CD4-positive, alpha-beta T cell treated with Interleukin-4 for 4 hours (primary cell): ENCODE results near the gene VMP1.
A peak's percentile ranks its signal among the peaks of the same experiment; 100 is the strongest.

Experiments
- DNase-seq: peaks from one replicate; pipeline ENCODE4 v3.0.0-alpha.2; 2020

The VMP1 gene

DNA sequence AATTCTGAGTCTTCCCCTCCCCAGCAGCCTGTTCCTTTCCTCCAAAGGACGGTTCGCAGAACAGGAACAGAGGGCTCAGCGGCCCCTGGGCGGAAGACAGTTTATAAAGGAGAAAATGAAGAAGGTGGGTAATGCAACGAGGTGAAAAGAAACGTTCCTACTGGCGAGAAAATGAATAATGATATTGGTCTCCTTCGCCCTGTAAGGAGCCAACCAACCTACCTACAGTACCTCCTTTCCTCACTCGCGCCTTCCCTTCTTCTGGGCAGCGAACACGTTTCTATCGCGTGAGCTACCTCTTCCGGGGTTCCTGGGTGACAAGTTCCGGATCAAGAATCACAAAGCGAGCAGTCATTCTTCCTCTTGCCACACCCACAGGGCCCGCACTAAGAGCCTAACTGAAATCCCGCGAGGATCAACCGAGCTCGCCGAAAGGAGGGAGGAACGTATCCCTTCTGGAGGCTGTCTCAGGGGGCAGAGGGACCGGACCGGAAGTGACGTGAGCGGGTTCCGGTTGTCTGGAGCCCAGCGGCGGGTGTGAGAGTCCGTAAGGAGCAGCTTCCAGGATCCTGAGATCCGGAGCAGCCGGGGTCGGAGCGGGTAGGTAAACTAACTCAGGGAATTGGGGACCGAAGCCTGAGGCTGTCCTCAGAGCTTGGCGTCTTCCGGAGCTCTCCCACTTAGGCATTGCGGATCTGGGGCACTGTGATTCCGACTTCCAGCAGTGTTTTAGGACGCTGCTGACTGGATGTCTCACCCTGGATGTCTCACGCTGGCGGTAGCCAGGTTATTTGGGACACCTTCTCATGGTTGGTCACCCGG, at the start of gene VMP1, which contains the start of gene PTRH2:
Gene VMP1, plus strand, starts transcription at position 506 of the 822 bp plus-strand sequence. CDS start 23,793 bp downstream, outside the sequence.
Gene PTRH2, minus strand, starts transcription at position 282 of the 822 bp plus-strand sequence. CDS start 9,452 bp downstream, outside the sequence.
- DNase-seq: peak; percentile 94

DNA sequence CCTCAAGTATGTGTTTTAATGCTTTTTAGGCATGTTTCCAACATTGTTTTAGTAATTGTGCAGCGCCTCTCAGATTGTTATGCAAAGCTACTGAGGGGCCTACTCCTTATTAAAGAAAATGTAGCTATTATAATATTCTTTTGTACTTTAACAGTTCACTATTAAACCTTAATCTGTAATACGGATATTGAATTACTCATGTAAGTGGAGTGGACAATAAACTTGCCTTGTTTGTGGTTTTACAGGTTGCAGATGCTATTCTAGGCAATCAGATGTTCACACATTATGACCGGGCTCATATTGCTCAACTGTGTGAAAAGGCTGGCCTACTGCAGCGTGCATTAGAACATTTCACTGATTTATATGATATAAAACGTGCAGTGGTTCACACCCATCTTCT, 41.2 kb upstream of the VMP1 start:
- no peak for DNase-seq

DNA sequence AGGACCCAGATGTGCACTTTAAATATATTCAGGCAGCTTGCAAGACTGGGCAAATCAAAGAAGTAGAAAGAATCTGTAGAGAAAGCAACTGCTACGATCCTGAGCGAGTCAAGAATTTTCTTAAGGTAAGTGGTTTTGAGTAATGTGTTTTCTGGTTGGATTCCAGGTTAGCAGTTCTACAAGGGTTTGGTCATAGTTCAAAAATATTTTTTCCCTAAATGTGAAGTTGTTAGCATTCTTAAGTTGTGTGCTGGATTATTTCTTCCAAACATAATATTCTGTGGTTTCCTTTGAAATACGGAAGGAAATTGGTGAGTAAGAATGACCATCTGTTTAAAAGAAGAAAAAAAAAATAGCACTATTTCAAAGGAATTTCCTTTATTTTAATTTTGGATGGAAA, 38.6 kb upstream of the VMP1 start:
- no peak for DNase-seq

DNA sequence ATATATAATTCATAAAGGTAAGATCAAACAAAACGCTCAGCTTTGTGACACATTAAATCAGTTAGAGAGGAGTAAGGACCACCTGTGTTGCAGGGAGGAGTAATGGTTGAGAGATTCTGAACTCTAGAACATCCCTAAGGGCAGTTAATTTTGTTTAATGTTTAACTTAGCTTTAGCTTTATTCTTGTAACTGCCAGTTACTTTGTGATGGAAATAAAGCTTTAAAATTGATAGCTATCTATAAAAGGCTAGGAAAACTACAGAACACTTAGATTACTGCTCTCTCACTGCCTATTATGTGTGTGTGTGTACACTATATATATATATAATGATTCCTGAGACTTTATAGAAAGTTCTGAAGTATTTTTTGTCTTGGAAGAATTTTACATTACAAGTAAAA, 38.0 kb upstream of the VMP1 start:
- DNase-seq: no peak

DNA sequence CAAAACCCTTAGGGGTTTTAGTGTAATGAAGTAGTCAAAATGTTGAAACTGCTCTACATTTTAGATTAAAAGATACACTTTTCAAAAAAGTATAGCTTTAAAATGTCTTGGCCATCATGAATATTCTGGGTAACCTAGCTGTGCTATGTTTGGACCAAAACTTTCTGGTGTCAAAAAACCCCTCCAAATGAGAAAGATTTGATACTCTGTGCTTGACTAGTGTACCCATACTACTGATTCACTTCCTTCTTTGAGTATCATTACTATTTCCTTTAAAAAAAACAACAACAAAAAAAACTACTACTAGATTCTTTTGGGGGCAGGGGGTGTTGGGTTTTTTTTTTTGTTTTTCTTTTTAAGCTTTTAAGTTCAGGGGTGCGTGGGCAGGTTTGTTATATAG, 37.5 kb upstream of the VMP1 start:
- DNase-seq: no peak

DNA sequence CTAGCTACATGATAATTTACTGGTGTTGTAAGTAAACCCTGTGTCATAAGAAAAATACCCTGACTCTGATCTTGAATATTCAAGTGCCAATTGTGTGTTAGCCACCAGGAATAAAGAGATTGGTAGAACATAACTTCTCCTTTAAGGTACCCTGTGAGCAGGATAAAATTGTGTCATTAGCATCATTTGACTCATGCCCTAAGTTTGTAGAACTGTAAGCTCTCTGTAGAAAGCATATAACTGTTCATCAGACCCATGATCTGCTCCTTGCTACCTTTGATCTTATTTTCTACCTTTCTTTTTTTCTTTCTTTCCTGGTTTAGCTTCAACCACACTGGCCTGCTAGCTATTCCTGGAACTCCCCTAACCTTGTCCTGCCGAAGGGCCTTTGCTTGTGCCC, 36.1 kb upstream of the VMP1 start:
- no peak for DNase-seq

DNA sequence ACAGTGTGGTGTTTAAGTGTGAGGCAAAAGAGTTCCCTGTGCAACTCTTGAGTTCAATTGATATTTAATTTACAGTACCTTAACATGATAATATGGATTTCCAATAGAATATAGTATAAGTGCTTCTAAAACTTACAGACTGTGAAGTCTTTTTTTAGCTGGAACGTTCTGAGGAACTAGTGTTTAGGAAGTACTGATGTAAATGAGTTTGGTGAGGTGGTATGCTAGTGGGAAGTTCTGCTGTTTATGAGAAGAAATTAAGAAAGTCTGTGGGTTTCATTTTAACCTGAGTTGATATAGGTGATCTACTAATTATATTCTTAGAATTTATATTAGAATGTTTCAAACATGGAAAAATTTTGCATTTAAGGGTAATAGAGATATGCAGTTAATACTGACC, 32.2 kb upstream of the VMP1 start:
- DNase-seq: no peak

DNA sequence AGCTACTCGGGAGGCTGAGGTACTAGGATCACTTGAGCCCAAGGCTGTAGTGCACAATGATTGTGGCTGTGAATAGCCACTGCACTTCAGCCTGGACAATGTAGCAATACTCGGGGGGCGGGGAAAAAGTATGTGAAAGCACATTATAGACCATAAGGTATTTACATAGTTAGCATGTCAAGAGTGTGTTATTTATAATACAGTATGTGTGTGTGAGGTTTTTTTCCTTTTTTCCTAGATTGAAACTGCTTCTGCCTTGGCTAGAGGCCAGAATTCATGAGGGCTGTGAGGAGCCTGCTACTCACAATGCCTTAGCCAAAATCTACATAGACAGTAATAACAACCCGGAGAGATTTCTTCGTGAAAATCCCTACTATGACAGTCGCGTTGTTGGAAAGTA, 30.7 kb upstream of the VMP1 start:
- DNase-seq: no peak

DNA sequence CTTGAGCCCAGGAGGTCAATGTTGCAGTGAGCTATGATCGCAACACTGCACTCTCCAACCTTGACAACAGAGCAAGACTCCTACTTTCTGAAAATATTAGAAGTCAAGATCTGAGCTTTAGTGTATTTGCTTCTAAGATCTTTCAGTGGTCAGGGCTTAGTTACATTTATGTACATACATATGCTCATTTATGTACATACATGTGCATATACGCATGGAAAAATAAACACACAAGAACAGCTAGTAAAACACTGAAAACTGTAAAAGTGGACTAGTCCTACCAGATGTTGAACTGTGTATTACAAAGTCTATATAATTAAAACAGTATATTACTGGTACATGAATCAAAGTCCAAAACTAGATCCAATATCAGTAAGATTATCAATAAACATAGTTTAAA, 28.5 kb upstream of the VMP1 start:
- no peak for DNase-seq

DNA sequence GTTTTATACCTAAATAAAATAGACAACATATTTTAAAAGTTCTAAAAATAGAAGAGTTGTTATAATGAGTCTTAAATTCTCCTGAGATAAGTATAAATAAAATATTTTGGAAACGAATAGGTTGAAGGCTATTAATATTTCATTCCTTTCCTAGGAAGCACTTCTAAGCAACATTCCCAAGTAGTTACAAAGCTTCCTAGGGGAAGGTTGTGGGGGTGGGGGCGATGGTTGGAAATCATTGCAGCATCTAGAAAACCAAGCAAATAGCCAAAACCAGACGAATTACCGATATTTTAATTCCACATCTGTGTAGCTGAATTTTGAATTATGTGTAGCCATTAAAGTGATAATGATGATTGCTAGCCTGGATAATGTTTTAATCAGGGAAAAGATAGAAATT, 27.1 kb upstream of the VMP1 start:
- no peak for DNase-seq

DNA sequence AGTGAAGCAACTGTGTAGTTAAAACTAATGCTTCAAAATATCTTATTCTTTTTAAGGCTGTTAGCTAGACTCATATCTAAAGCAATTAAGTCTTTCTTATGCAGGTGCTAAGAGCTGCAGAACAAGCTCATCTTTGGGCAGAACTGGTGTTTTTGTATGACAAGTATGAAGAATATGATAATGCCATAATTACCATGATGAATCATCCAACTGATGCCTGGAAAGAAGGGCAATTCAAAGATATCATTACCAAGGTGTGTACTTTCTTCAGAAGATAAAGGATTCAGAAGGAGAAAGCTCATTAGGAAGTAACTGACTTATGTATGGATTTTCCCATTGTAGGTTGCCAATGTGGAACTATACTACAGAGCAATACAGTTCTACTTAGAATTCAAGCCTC, 24.2 kb upstream of the VMP1 start:
- no peak for DNase-seq

DNA sequence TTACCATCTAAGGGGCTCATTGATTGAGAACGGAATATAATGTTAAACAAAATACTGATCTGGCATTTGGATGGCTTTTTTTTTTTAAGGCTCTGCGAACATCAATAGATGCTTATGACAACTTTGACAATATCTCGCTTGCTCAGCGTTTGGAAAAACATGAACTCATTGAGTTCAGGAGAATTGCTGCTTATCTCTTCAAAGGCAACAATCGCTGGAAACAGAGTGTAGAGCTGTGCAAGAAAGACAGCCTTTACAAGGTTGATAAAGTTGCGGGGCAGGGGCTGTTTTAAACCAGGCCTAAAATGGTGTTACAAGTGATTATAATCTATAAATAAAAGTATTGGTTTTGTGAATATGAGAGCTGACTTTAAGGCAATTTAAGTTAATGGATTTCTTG, 22.5 kb upstream of the VMP1 start:
- DNase-seq: no peak

DNA sequence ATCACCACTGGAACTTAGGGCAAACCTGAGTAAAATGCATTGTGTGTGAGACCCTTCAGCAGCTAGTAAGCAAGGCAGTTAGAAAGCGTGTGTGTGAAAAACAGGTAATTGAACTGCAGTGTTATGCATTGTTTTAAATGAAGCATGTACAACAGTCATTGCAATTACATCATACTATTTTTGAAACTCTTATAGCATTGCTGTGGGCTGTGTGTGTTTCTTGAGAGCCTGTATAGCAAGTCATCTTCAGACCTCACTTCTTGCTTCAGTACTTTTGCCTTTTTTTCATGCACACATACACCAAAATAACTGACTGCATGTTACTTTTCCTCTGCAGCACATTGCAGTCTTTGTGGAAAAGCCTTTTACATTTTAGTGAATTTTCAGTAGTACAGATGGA, 19.4 kb upstream of the VMP1 start:
- DNase-seq: no peak

DNA sequence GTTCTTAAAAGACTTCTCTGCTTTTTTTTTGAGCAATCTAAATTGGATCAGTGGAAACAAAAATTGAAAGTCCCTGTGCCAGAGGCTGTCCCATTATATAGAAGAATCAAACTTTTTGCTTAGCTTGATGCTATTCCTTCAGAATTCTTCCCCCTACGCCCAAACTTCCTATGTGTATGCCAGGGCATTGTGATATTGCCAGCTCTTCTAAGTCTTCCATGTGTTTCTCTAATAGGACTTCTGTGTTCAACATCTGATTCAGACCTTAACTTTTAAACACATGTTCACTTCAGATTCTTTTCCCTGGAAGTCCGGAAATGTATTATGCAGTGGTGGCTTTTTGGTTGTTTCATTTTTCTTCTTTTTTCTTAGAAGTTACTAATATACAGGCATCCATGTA, 19.0 kb upstream of the VMP1 start:
- no peak for DNase-seq

DNA sequence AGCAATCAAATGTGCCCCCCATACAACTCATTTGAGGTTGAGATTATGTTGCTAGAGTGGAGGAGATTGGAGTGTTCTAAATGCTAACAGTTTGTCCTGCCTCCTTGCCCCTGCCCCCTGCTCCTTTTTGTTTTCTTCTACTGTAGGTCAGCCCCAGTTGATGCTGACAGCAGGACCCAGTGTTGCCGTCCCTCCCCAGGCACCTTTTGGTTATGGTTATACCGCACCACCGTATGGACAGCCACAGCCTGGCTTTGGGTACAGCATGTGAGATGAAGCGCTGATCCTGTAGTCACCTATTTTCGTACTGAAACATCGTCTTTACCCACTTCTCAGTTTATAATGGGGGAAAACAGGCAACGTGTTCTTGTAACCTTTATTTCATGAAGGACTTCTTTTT, 13.9 kb upstream of the VMP1 start:
- DNase-seq: no peak

DNA sequence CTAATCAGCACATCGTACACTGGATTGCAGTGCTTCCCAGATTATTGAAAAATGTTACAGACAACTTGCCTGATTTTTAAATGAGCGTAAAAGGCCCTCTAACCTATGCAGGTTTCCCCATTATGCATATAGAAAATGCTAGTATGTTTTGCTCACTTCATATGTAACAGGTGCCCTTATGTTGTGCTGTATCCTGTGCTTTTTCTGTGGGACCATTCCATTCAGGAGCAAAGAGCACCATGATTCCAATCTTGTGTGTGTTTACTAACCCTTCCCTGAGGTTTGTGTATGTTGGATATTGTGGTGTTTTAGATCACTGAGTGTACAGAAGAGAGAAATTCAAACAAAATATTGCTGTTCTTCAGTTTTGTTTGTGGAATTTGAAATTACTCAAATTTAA, 13.1 kb upstream of the VMP1 start:
- no peak for DNase-seq

DNA sequence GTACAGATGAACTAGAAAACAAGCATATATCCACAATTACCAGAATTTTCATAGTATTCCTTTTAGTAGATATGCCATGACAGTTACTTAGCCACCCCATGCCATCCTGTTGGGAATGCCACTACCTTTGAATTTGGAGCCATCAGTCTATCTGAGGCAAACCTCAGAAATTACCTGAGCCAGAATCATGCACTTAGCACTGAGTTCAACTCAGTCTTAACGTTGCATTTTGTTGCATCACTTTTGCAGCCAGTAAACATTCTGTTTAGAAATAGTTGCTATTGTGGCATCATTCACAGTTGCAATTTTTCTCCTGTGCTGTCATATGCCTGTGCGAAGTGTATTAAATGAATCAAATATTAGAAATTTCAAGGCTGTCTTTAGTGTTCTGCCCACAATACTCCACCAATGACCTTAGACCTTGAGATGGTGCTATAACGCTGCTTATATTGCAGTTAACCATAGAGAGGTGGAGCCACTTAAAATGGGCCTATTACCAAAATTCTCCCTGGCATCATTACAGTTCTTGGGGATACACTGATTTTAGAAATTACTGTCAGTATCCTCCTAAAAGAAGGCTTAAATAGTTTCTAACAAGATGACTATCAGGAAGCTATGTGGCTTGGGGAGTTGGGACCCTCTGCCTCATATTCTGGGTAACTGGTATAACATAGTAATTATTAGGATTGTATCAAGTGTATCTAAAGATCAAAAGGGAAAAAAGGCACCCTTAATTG, 11.3 kb upstream of the VMP1 start:
- DNase-seq: no peak

DNA sequence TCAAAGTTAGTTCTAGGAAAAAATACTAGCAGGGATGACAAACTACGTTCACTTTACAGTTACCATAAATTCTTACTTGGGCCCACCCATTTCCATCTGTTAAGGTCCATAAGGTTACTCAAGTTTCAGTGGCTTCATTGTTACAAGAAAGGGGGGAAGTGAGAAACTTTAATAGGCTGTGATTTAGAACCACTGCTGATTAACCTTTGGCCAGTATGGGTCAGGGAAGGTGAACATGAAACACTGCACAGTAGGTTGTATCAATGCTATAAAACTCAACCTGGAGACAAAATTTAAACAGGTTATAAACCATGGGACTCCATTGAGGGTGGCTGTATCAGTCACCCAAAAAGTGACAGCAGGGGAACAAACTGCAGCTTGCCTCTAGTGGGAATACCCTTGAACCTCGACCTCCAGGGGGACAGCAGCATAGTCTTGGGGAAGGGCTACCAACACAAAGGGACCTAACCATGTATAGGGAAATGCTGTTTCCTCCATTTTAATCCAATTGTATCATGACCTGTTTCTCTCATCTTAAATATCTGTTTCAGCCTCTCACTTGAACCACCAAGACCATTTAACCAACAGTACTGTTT, 10.7 kb upstream of the VMP1 start:
- no peak for DNase-seq

DNA sequence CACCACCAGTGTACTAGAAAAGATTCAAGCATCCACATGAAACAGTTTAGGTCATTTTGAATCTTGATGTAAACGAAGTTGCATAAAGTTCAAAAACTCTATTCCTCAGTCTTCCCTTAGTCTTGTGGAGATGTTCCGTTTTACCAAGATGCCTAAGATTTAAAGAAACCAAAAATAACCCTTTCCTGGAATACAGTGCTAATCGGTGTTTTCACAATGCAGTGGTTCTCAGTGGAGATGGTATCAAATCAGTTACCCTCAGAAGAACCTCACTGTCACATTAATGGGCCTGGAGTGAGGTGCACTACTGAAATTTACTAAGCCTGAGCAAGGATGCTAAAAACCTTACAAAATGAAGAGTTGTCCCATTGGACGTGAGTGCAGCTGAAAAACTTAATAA, 9.3 kb upstream of the VMP1 start:
- no peak for DNase-seq

DNA sequence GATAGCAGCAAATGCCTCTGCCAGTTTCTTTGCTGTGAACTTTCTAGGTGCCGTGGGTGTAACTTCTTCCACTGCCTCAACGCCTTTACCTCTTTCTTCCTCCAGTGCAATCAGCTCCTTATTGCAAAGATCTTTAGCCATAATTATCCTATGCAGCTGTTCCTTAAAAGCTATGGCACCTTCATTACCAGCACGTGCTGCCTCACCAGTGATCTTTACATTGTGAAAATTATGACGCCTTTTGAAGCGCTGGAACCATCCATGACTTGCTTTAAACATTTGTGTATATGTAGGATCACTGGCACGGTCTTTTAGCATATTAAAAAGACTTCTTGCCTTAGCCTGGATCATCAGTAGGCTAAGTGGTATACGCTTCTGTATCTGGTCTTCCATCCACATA, 8.2 kb upstream of the VMP1 start:
- DNase-seq: no peak

DNA sequence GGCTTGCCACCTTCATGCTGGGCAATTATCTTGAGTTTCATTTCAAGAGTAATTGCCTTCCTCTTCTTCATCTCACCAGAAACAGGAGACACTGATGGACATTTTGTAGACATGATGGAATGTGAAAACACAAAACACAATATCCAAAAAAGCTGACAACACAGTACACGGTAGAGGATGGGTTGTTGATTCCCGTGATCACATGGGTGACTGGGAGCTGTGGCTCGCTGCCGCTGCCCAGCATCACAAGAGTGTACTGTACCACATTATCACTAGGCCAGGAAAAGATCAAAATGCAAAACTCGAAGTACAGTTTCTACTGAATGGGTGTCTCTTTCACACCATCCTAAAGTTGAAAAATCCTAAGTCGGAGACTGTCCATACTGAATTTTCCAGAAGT, 7.7 kb upstream of the VMP1 start:
- no peak for DNase-seq

DNA sequence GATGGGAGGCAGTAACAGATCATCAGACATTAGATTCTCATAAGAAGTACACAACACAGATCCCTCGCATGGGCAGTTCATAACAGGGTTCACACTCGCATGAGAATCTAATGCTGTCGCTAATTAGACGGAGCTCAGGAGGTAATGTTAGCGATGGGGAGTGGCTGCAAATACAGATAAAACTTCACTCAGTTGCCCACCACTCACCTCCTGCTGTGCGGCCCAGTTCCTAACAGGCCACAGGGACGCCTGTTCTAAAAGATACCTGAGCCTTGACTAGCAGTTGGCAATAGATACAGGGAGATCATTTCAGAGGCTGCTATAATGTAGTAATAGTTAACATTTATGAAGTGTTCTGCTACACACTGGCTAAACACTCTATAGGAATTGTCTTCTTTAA, 5.2 kb upstream of the VMP1 start:
- no peak for DNase-seq

DNA sequence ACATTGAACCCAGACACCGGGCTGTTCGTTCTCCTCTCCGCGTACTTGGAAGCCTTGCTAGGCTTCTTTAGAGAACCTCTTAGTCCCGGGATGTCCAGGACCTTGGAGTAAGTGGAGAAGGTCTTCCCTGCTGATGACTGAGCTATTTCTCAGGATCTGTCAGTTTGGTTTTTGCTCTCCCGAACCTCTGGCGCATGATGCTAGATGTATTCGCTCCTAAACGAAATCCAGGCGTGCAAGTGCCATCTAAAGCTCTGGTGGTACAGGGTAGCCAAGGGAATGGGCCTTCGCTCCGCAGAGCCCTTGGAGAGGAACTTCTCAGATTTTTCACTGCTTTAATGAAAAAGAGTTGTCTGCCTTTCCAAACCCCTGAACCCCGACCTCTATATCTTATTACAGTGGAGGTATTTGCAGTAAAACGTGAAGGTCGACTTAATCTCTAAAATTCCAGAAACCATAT, 547 bp downstream of the VMP1 start:
- DNase-seq: no peak

DNA sequence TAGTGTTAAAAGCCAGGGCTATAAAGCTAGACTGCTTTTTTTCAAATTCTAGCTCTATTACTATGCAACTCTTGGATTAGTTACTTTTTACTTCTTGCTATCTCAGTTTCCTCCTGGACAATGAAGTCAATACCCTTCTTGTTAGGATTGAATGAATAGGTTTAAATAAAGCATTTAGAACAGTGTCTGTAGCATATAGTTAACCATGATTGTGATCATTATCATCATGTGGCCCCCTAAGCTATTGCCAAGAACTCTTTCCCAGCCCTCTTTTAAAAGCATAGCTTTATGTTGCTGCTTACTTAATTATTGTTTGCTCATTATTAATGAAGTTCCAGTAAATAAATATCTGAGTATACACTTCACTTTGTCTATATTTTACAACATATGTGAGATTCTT, 4.5 kb downstream of the VMP1 start:
- no peak for DNase-seq
